HG02678 (cell line): ENCODE data around the gene ITGAV.

Experiments
- ATAC-seq: cut with Tn5 transposase; IDR thresholded peaks from one replicate; pipeline ENCODE4 v1.9.1; 2021; ENCODE audit warnings: mild to moderate bottlenecking, moderate library complexity; ENCODE audit not compliant: unreplicated experiment

ITGAV gene

GRCh38 chr2:186664385-186665043, 74.7 kb downstream of the ITGAV start:
- no peak for ATAC-seq

GRCh38 chr2:186669146-186669545, 79.3 kb downstream of the ITGAV start:
- no peak for ATAC-seq

- no peak for ATAC-seq
These were observed 81.0 kb downstream of the ITGAV start for GRCh38 chr2:186670831-186671230.

- no peak for ATAC-seq
These were observed 85.5 kb downstream of the ITGAV start for GRCh38 chr2:186675380-186675779.

GRCh38 chr2:186683341-186683740, 93.5 kb downstream of the ITGAV start:
- no peak for ATAC-seq

- no peak for ATAC-seq
These were observed 98.0 kb downstream of the ITGAV start for GRCh38 chr2:186687807-186688211.

GRCh38 chr2:186688813-186689212, 99.0 kb downstream of the ITGAV start:
- no peak for ATAC-seq

- ATAC-seq = no peak
These were observed 100.9 kb downstream of the ITGAV start for GRCh38 chr2:186690786-186691185.

- ATAC-seq = no peak
These were observed 101.4 kb downstream of the ITGAV start for GRCh38 chr2:186691231-186691630.

GRCh38 chr2:186691900-186692299, 102.0 kb downstream of the ITGAV start:
- ATAC-seq = no peak

GRCh38 chr2:186693446-186693832, 103.6 kb downstream of the ITGAV start:
- ATAC-seq = no peak

GRCh38 chr2:186695081-186695756, 105.4 kb downstream of the ITGAV start:
- no peak for ATAC-seq

GRCh38 chr2:186696290-186696689, 106.4 kb downstream of the ITGAV start:
- ATAC-seq = no peak

GRCh38 chr2:186696804-186697203, 106.9 kb downstream of the ITGAV start:
- no peak for ATAC-seq

GRCh38 chr2:186697536-186697935, 107.7 kb downstream of the ITGAV start:
- no peak for ATAC-seq

GRCh38 chr2:186699742-186700141, 109.9 kb downstream of the ITGAV start:
- ATAC-seq = no peak

GRCh38 chr2:186702006-186702405, 112.2 kb downstream of the ITGAV start:
- ATAC-seq = no peak

GRCh38 chr2:186702501-186702900, 112.6 kb downstream of the ITGAV start:
- ATAC-seq = no peak

- ATAC-seq = no peak
These were observed 115.0 kb downstream of the ITGAV start for GRCh38 chr2:186704897-186705296.

GRCh38 chr2:186709529-186710450, 119.9 kb downstream of the ITGAV start:
- ATAC-seq = no peak

- no peak for ATAC-seq
These were observed 123.8 kb downstream of the ITGAV start for GRCh38 chr2:186713691-186714090.

- no peak for ATAC-seq
These were observed 124.8 kb downstream of the ITGAV start for GRCh38 chr2:186714611-186715010.
